ENCODE data around the gene ARF1. TPM values are rescaled to one million over a fixed set of nuclear protein-coding genes. Genes with fewer than 3 reads are reported as not detected.
A peak's percentile ranks its signal among the peaks of the same experiment; 100 is the strongest.

ARF1 gene
- total RNA-seq, 2 experiments from 2014 or later, result 163 to 322 TPM

DNA sequence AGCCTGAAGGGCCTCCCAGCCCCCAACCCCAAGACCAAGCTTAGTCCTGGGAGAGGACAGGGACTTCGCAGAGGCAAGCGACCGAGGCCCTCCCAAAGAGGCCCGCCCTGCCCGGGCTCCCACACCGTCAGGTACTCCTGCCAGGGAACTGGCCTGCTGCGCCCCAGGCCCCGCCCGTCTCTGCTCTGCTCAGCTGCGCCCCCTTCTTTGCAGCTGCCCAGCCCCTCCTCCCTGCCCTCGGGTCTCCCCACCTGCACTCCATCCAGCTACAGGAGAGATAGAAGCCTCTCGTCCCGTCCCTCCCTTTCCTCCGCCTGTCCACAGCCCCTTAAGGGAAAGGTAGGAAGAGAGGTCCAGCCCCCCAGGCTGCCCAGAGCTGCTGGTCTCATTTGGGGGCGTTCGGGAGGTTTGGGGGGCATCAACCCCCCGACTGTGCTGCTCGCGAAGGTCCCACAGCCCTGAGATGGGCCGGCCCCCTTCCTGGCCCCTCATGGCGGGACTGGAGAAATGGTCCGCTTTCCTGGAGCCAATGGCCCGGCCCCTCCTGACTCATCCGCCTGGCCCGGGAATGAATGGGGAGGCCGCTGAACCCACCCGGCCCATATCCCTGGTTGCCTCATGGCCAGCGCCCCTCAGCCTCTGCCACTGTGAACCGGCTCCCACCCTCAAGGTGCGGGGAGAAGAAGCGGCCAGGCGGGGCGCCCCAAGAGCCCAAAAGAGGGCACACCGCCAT, 21.9 kb upstream of the ARF1 start:
- no peak for TF ChIP-seq EZH2phosphoT487 (IDR thresholded peaks at IDR 0.05; ENCODE audit: borderline replicate concordance, low read depth, low read length)
- TF ChIP-seq, protein P1, sequence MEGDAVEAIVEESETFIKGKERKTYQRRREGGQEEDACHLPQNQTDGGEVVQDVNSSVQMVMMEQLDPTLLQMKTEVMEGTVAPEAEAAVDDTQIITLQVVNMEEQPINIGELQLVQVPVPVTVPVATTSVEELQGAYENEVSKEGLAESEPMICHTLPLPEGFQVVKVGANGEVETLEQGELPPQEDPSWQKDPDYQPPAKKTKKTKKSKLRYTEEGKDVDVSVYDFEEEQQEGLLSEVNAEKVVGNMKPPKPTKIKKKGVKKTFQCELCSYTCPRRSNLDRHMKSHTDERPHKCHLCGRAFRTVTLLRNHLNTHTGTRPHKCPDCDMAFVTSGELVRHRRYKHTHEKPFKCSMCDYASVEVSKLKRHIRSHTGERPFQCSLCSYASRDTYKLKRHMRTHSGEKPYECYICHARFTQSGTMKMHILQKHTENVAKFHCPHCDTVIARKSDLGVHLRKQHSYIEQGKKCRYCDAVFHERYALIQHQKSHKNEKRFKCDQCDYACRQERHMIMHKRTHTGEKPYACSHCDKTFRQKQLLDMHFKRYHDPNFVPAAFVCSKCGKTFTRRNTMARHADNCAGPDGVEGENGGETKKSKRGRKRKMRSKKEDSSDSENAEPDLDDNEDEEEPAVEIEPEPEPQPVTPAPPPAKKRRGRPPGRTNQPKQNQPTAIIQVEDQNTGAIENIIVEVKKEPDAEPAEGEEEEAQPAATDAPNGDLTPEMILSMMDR (conservative IDR thresholded peaks at IDR 0.05; ENCODE audit: low read length), result no peak
- Histone ChIP-seq H4K20me1 (ENCODE audit: insufficient read depth, low read length) (no peaks in the 10 kb centered on the region), H3K36me3 (ENCODE audit: insufficient read depth, low read length) (no peaks in the 10 kb centered on the region), H3K27ac (ENCODE audit: low read depth, low read length, poor library complexity, severe bottlenecking) (no peak overlapping the region), H3K4me3 (ENCODE audit: low read depth, low read length, poor library complexity, severe bottlenecking) (no peak overlapping the region), H3K4me1 (ENCODE audit: insufficient read depth, low read length, poor library complexity, severe bottlenecking) (peaks cover 5% of the 10 kb centered on the region), H3K79me2 (ENCODE audit: insufficient read depth, low read depth, low read length) (no peaks in the 10 kb centered on the region), H3K4me2 (ENCODE audit: low read length) (peak overlapping the region; percentile 34; the same call in 1 of the 2 replicates), H2AFZ (ENCODE audit: low read length) (no peak overlapping the region), H3K9me3 (ENCODE audit: low read length) (no peaks in the 10 kb centered on the region), H3K9me2 (ENCODE audit: insufficient read depth, low read length) (no peaks in the 10 kb centered on the region)
- POLR2A ChIA-PET, result no interaction called here
- no TSS peak for BruUV-seq (replicated peaks)
- intact Hi-C loops (cut with micrococcal nuclease; ENCODE audit: unreplicated experiment), result no loop called here
- no peak for DNase-seq (ENCODE audit: low spot score)
- CTCF ChIA-PET (ENCODE audit: unreplicated experiment), result no interaction called here

GRCh38 chr1:228061411-228062084, 21.0 kb upstream of the ARF1 start:
- no TSS peak for BruUV-seq (replicated peaks)
- Histone ChIP-seq H3K4me2 (ENCODE audit: low read length) (no peak overlapping the region), H3K4me1 (ENCODE audit: insufficient read depth, low read length, poor library complexity, severe bottlenecking) (peaks cover 5% of the 10 kb centered on the region), H3K27ac (ENCODE audit: low read depth, low read length, poor library complexity, severe bottlenecking) (no peak overlapping the region), H3K9me3 (ENCODE audit: low read length) (no peaks in the 10 kb centered on the region), H3K79me2 (ENCODE audit: insufficient read depth, low read depth, low read length) (no peaks in the 10 kb centered on the region), H3K36me3 (ENCODE audit: insufficient read depth, low read length) (no peaks in the 10 kb centered on the region), H3K4me3 (ENCODE audit: low read depth, low read length, poor library complexity, severe bottlenecking) (no peak overlapping the region), H4K20me1 (ENCODE audit: insufficient read depth, low read length) (no peaks in the 10 kb centered on the region), H2AFZ (ENCODE audit: low read length) (no peak overlapping the region), H3K9me2 (ENCODE audit: insufficient read depth, low read length) (no peaks in the 10 kb centered on the region)
- TF ChIP-seq, protein P1 (conservative IDR thresholded peaks at IDR 0.05; ENCODE audit: low read length), result no peak
- no peak for TF ChIP-seq EZH2phosphoT487 (IDR thresholded peaks at IDR 0.05; ENCODE audit: borderline replicate concordance, low read depth, low read length)
- ChIA-PET POLR2A (no interaction called here), CTCF (ENCODE audit: unreplicated experiment) (no interaction called here)
- DNase-seq (ENCODE audit: low spot score), result no peak
- intact Hi-C loops (cut with micrococcal nuclease; ENCODE audit: unreplicated experiment), result no loop called here

Measured in OCI-LY7 (cell line).